ENCODE data around the gene PUS7L. TPM values are rescaled to one million over a fixed set of nuclear protein-coding genes. Genes with fewer than 3 reads are reported as not detected.
"Not testable (repeated sequence)": the region's sequence is repeated elsewhere in the genome, so short reads cannot be mapped to it uniquely, and the experiment has no call there.

Gene PUS7L
- total and polyA plus RNA-seq, 2 experiments from 2014 or later: 15.0 to 26.8 TPM

DNA sequence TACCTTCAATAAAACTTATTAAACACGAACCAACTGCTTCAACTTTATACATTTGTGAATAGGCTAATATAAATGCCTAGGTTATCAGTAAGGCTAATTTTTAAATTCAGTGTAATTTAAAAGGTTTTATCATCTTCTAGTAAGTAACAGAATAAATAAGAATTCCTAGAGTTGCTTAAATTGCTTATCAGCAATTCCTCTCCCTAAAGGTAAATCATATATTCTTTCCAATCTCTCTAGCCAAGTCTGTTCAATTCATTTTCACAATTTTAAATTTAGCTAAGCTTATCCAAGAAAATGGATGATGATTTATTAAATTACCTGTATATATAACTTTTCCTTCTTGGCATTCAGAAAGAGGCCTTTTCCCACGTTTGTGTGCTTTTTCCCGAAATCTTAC lies 4.6 kb downstream of the PUS7L start:
- H3K27me3 ChIP-seq: no peaks in the 10 kb centered on the region
- H3K4me1 ChIP-seq (ENCODE audit: insufficient read depth): peaks cover 6% of the 10 kb centered on the region
- no peak overlapping the region for H3K4me3 ChIP-seq
- 93% methylated on average over 3 of the region's 3 CpGs for WGBS (ENCODE audit: low lambda C conversion rate, missing lambda C conversion rate)
- H4K20me1 ChIP-seq (ENCODE audit: insufficient read depth, poor library complexity, severe bottlenecking): no peaks in the 10 kb centered on the region
- H3K9me2 ChIP-seq (replicated peaks; ENCODE audit: insufficient read depth): no peaks in the 10 kb centered on the region
- TF ChIP-seq EZH2phosphoT487 (IDR thresholded peaks at IDR 0.05; ENCODE audit: low read depth, severe bottlenecking, unreplicated experiment) (no peak), EZH2 (IDR thresholded peaks at IDR 0.05; ENCODE audit: borderline replicate concordance) (no peak)
- TF ChIP-seq, protein P1, sequence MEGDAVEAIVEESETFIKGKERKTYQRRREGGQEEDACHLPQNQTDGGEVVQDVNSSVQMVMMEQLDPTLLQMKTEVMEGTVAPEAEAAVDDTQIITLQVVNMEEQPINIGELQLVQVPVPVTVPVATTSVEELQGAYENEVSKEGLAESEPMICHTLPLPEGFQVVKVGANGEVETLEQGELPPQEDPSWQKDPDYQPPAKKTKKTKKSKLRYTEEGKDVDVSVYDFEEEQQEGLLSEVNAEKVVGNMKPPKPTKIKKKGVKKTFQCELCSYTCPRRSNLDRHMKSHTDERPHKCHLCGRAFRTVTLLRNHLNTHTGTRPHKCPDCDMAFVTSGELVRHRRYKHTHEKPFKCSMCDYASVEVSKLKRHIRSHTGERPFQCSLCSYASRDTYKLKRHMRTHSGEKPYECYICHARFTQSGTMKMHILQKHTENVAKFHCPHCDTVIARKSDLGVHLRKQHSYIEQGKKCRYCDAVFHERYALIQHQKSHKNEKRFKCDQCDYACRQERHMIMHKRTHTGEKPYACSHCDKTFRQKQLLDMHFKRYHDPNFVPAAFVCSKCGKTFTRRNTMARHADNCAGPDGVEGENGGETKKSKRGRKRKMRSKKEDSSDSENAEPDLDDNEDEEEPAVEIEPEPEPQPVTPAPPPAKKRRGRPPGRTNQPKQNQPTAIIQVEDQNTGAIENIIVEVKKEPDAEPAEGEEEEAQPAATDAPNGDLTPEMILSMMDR (IDR thresholded peaks at IDR 0.05; ENCODE audit: poor library complexity): no peak
- no peak overlapping the region for H2AFZ ChIP-seq
- H3K4me2 ChIP-seq: no peak overlapping the region
- H3K27ac ChIP-seq: no peak overlapping the region
- no peak for DNase-seq (ENCODE audit: low spot score)
- no peaks in the 10 kb centered on the region for H3K9me3 ChIP-seq (ENCODE audit: low read depth)
- H3K79me2 ChIP-seq: peaks cover 22% of the 10 kb centered on the region
- no peaks in the 10 kb centered on the region for H3K36me3 ChIP-seq (replicated peaks; ENCODE audit: insufficient read depth, low read depth)

DNA sequence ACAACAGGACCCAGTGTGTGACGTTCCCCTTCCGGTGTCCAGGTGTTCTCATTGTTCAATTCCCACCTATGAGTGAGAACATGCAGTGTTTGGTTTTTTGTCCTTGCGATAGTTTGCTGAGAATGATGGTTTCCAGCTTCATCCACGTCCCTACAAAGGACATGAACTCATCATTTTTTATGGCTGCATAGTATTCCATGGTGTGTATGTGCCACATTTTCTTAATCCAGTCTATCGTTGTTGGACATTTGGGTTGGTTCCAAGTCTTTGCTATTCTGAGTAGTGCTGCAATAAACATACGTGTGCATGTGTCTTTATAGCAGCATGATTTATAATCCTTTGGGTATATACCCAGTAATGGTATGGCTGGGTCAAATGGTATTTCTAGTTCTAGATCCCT lies 7.2 kb downstream of the PUS7L start:
- WGBS (ENCODE audit: low lambda C conversion rate, missing lambda C conversion rate): 95% methylated on average over 6 of the region's 6 CpGs
- DNase-seq (ENCODE audit: low spot score); H3K4me3 ChIP-seq; H3K4me2 ChIP-seq; H3K36me3 ChIP-seq (replicated peaks; ENCODE audit: insufficient read depth, low read depth); H3K9me3 ChIP-seq (ENCODE audit: low read depth); H4K20me1 ChIP-seq (ENCODE audit: insufficient read depth, poor library complexity, severe bottlenecking); H2AFZ ChIP-seq; H3K27me3 ChIP-seq; H3K4me1 ChIP-seq (ENCODE audit: insufficient read depth); H3K79me2 ChIP-seq; H3K9me2 ChIP-seq (replicated peaks; ENCODE audit: insufficient read depth); H3K27ac ChIP-seq: not testable (repeated sequence)

DNA sequence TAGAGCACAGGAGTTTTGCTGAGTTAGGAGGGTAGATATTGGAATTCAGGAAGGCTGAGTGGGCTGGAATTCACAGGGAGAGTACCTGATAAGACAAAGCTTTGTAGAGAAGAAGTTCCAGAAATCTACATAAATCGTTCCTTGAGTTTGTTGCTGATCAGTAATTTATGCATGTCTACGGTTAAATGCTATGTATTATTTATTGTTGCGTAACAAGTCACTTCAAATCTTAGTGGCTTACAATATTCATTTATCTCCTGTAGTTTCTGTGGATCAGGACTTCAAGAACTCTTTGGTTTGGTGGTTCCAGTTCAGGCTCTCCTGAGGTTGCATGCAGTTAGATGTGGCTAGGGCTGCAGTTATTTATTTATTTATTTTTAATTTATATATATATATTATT lies 7.8 kb downstream of the PUS7L start:
- Histone ChIP-seq H3K79me2 (peaks cover 4% of the 10 kb centered on the region), H3K4me2 (no peak overlapping the region), H3K9me2 (replicated peaks; ENCODE audit: insufficient read depth) (no peaks in the 10 kb centered on the region), H3K27me3 (no peaks in the 10 kb centered on the region), H3K36me3 (replicated peaks; ENCODE audit: insufficient read depth, low read depth) (no peaks in the 10 kb centered on the region), H4K20me1 (ENCODE audit: insufficient read depth, poor library complexity, severe bottlenecking) (no peaks in the 10 kb centered on the region), H2AFZ (no peak overlapping the region), H3K9me3 (ENCODE audit: low read depth) (no peaks in the 10 kb centered on the region), H3K4me3 (no peak overlapping the region), H3K4me1 (ENCODE audit: insufficient read depth) (no peaks in the 10 kb centered on the region), H3K27ac (no peak overlapping the region)
- TF ChIP-seq EZH2 (IDR thresholded peaks at IDR 0.05; ENCODE audit: borderline replicate concordance): no peak
- 90% methylated on average over 3 of the region's 3 CpGs for WGBS (ENCODE audit: low lambda C conversion rate, missing lambda C conversion rate)
- no peak for DNase-seq (ENCODE audit: low spot score)

DNA sequence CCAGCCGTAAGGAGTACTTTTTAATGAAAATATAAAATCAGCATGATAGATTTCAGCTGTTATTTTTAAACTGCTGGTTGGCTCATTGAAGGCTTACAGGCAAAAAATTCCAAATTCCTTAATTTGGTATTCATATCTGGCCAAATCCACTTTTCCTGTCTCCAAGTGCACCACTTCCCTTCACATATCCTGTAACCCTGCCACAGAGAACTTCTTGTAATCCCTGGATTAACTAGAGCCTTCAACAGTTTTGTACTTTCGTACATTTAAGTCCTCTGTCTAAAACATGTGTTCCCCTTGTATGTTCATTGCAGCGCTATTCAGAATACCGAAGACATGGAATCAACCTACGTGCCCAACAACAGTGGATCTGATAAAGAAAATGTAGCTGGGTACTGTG lies 9.6 kb downstream of the PUS7L start:
- no peak overlapping the region for H3K27ac ChIP-seq
- no peak for DNase-seq (ENCODE audit: low spot score)
- H3K79me2 ChIP-seq: peaks cover 4% of the 10 kb centered on the region
- 82% methylated on average over 5 of the region's 5 CpGs for WGBS (ENCODE audit: low lambda C conversion rate, missing lambda C conversion rate)
- TF ChIP-seq EZH2 (IDR thresholded peaks at IDR 0.05; ENCODE audit: borderline replicate concordance) (no peak), EZH2phosphoT487 (IDR thresholded peaks at IDR 0.05; ENCODE audit: low read depth, severe bottlenecking, unreplicated experiment) (no peak)
- TF ChIP-seq, protein P1 (IDR thresholded peaks at IDR 0.05; ENCODE audit: poor library complexity): no peak
- H3K9me2 ChIP-seq (replicated peaks; ENCODE audit: insufficient read depth): no peaks in the 10 kb centered on the region
- no peaks in the 10 kb centered on the region for H3K27me3 ChIP-seq
- H3K36me3 ChIP-seq (replicated peaks; ENCODE audit: insufficient read depth, low read depth): no peaks in the 10 kb centered on the region
- no peaks in the 10 kb centered on the region for H3K4me1 ChIP-seq (ENCODE audit: insufficient read depth)
- no peaks in the 10 kb centered on the region for H4K20me1 ChIP-seq (ENCODE audit: insufficient read depth, poor library complexity, severe bottlenecking)
- no peak overlapping the region for H2AFZ ChIP-seq
- no peak overlapping the region for H3K4me3 ChIP-seq
- H3K4me2 ChIP-seq: no peak overlapping the region
- H3K9me3 ChIP-seq (ENCODE audit: low read depth): no peaks in the 10 kb centered on the region

DNA sequence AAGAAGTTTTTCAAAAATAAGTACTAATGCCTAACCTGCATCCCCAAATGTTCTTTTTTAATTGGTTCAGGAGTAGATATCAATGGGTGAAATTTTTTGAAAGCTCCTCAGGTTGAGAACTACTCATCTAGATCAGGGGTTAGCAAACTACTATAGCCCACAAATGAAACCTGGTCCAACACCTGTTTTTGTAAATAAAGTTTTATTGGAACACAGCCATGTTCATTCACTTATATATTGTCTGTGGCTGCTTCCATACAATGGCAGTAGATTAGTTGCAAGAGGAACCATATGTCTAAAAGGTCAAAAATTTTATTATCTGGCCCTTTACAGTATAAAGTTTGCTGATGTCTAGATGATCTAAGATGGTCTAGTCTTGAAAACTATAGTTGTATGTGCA lies 13.8 kb downstream of the PUS7L start:
- Histone ChIP-seq H4K20me1 (ENCODE audit: insufficient read depth, poor library complexity, severe bottlenecking) (no peaks in the 10 kb centered on the region), H3K79me2 (no peaks in the 10 kb centered on the region), H3K9me3 (ENCODE audit: low read depth) (no peaks in the 10 kb centered on the region), H3K27me3 (no peaks in the 10 kb centered on the region), H3K4me3 (no peak overlapping the region), H2AFZ (no peak overlapping the region), H3K27ac (no peak overlapping the region), H3K4me2 (no peak overlapping the region), H3K4me1 (ENCODE audit: insufficient read depth) (no peaks in the 10 kb centered on the region), H3K36me3 (replicated peaks; ENCODE audit: insufficient read depth, low read depth) (no peaks in the 10 kb centered on the region), H3K9me2 (replicated peaks; ENCODE audit: insufficient read depth) (no peaks in the 10 kb centered on the region)
- TF ChIP-seq, protein P1 (IDR thresholded peaks at IDR 0.05; ENCODE audit: poor library complexity): no peak
- no peak for TF ChIP-seq EZH2phosphoT487 (IDR thresholded peaks at IDR 0.05; ENCODE audit: low read depth, severe bottlenecking, unreplicated experiment)
- TF ChIP-seq EZH2 (IDR thresholded peaks at IDR 0.05; ENCODE audit: borderline replicate concordance): no peak
- no peak for DNase-seq (ENCODE audit: low spot score)

Measured in hepatocyte (in vitro differentiated cells).